HepG2 (cell line): ENCODE results near the gene IL1RAPL2. TPM values are rescaled to one million over a fixed set of nuclear protein-coding genes. Genes with fewer than 3 reads are reported as not detected.
A peak's percentile ranks its signal among the peaks of the same experiment; 100 is the strongest.

Source experiments
- ATAC-seq: fragments of 200-7000 bp; cut with Tn5 transposase; 3 replicates; pipeline ENCODE4 v1.9.1; 2020; ENCODE audit warnings: mild to moderate bottlenecking, moderate library complexity
- BruUV-seq: library from RNA; stranded (reverse); fragments of 400-500 nt; replicated peaks from 2 replicates; lab custom pipeline; 2021; lab: Mats Ljungman, UMichigan
- CTCF ChIA-PET: fragments of 300-600 bp; formaldehyde crosslinking; extraction: SDS; loops from one replicate; lab custom pipeline; 2021; ENCODE audit warnings: low total read pairs, inconsistent platforms, low intra/inter-chr PET ratio; lab: Yijun Ruan, JAX
- POLR2A ChIA-PET: fragments of 350-600 bp; sonication (Branson Sonifier 250); formaldehyde crosslinking; loops from one replicate; lab custom pipeline; 2020; ENCODE audit warnings: antibody characterized with exemption, inconsistent platforms; lab: Yijun Ruan, JAX
- DNase-seq: peaks from one replicate; pipeline ENCODE4 v3.0.0-alpha.2; 2015; ENCODE audit warnings: low spot score
- FAIRE-seq: peaks from 3 replicates; lab custom pipeline; 2011; peaks lifted over from hg19 to GRCh38; lab: Jason Lieb, UNC
- H2AFZ ChIP-seq: one replicate; pipeline ENCODE4 v1.6.1; 2011; ENCODE audit warnings: low read length, inconsistent platforms
- H3K27ac ChIP-seq: fragments of 300-600 bp; 3 replicates; pipeline ENCODE4 v1.8.0; 2011; ENCODE audit warnings: mixed run types, mild to moderate bottlenecking, mixed read lengths, low read length, inconsistent platforms; ENCODE audit not compliant: insufficient read depth; ENCODE audit errors: extremely low read length
- H3K27me3 ChIP-seq, 2 experiments: fragments of 200-600 bp in 1 of 2; 2 replicates in 1 of 2; 3 replicates in 1 of 2; pipeline versions ENCODE4 v1.6.0 to v1.8.0; 2011; ENCODE audit warnings: low read length in 2 of 2, mild to moderate bottlenecking in 2 of 2, moderate library complexity in 2 of 2, inconsistent platforms in 1 of 2; ENCODE audit not compliant: insufficient read depth in 2 of 2, control insufficient read depth in 1 of 2
- H3K36me3 ChIP-seq, 2 experiments: fragments of 200-600 bp in 1 of 2; replicated peaks in 1 of 2; 2 replicates in 1 of 2; 3 replicates in 1 of 2; pipeline versions ENCODE4 v1.5.1 to v1.8.0; 2011; ENCODE audit warnings: low read length in 2 of 2, inconsistent platforms in 1 of 2; ENCODE audit not compliant: insufficient read depth in 2 of 2, control insufficient read depth in 1 of 2
- H3K4me1 ChIP-seq: 2 replicates; pipeline ENCODE4 v1.5.1; 2012; ENCODE audit warnings: low read length, inconsistent platforms; ENCODE audit not compliant: insufficient read depth
- H3K4me2 ChIP-seq: 2 replicates; pipeline ENCODE4 v1.6.0; 2011; ENCODE audit warnings: low read depth, low read length, inconsistent platforms
- H3K4me3 ChIP-seq, 3 experiments: fragments of 200-600 bp in 1 of 3; sonication (generic), shearing (Covaris generic) in 1 of 3; replicated peaks in 1 of 3; 2 replicates each; pipeline ENCODE4 v1.5.1; 2011 to 2016; ENCODE audit warnings: low read length in 3 of 3, inconsistent platforms in 2 of 3, low read depth in 2 of 3, mild to moderate bottlenecking in 2 of 3, control low read depth in 1 of 3, mixed read lengths in 1 of 3; ENCODE audit not compliant: insufficient read depth in 1 of 3
- H3K79me2 ChIP-seq: one replicate; pipeline ENCODE4 v1.6.1; 2011; ENCODE audit warnings: low read length, inconsistent platforms; ENCODE audit not compliant: insufficient read depth
- H3K9ac ChIP-seq: 2 replicates; pipeline ENCODE4 v1.6.0; 2011; ENCODE audit warnings: mild to moderate bottlenecking, low read depth, low read length, inconsistent platforms; ENCODE audit not compliant: insufficient read depth
- H3K9me3 ChIP-seq: 2 replicates; pipeline ENCODE4 v1.5.1; 2012; ENCODE audit warnings: mild to moderate bottlenecking, low read length
- H4K20me1 ChIP-seq: 2 replicates; pipeline ENCODE4 v1.6.0; 2011; ENCODE audit warnings: inconsistent platforms, mild to moderate bottlenecking, low read length, moderate library complexity; ENCODE audit not compliant: insufficient read depth
- BORCS8-MEF2B ChIP-seq: sonication (generic); formaldehyde crosslinking; IDR thresholded peaks from 2 replicates; pipeline ENCODE4 v1.8.0; 2022; ENCODE audit warnings: mild to moderate bottlenecking, missing genetic modification reagents
- CEBPB ChIP-seq: IDR thresholded peaks from 2 replicates; pipeline ENCODE4 v1.6.1; 2011; ENCODE audit warnings: low read depth, low read length, improper control_type of control experiment, borderline replicate concordance
- HDAC1 ChIP-seq: sonication (generic); formaldehyde crosslinking; IDR thresholded peaks from 2 replicates; pipeline ENCODE4 v1.5.1; 2020; ENCODE audit warnings: mild to moderate bottlenecking, missing genetic modification reagents
- MAFF ChIP-seq: IDR thresholded peaks from 2 replicates; pipeline ENCODE4 v1.6.1; 2011; ENCODE audit warnings: low read depth, low read length, improper control_type of control experiment
- MAFK ChIP-seq, 2 experiments: IDR thresholded peaks in 1 of 2; conservative IDR thresholded peaks in 1 of 2; 2 replicates each; pipeline ENCODE4 v1.6.1; 2011; ENCODE audit warnings: improper control_type of control experiment in 2 of 2, low read length in 2 of 2
- WGBS: methylation state at CpG from one replicate; pipeline ENCODE4 v1.1.6; 2017; ENCODE audit warnings: low lambda C conversion rate; 5-methylcytosine and 5-hydroxymethylcytosine counted together
- in situ Hi-C: cut with HindIII; loops from 2 replicates; pipeline ENCODE4 v1.10.0; 2017; ENCODE audit warnings: low pct_unique_long_range_greater_than_20kb; ENCODE audit not compliant: extremely low pct_ligation_motif_present
- intact Hi-C: fragments of 100-400 bp; cut with micrococcal nuclease; formaldehyde crosslinking; loops from one replicate; pipeline ENCODE4 v1.10.0; 2022; ENCODE audit not compliant: unreplicated experiment
- polyA plus RNA-seq, 8 experiments: library from polyadenylated mRNA; depleted of rRNA in 3 of 8; stranded (reverse) in 7 of 8; unstranded in 1 of 8; fragments of >200 nt; fragmentation: Illumina TruSeq in 4 of 8; extraction: Trizol in 4 of 8; gene quantifications; 2 replicates each; pipeline versions ENCODE4 v1.2.1 to v1.2.3, GENCODE V29; 2011 to 2016; ENCODE audit warnings: low read depth in 4 of 8, missing spikeins in 1 of 8, mixed read lengths in 1 of 8; ENCODE audit not compliant: insufficient read depth in 1 of 8
- total RNA-seq, 5 experiments: library from RNA; depleted of rRNA; stranded (reverse); fragments of >200 nt; fragmentation: Illumina TruSeq; extraction: Trizol; gene quantifications; 2 replicates each; pipeline ENCODE4 v1.2.3, GENCODE V29; 2016; ENCODE audit warnings: low read depth in 1 of 5
- TF ChIP-seq, protein P1 (sequence below): sonication (generic); formaldehyde crosslinking; IDR thresholded peaks from 2 replicates; pipeline ENCODE4 v1.5.1; 2020; ENCODE audit warnings: mild to moderate bottlenecking, missing genetic modification reagents, borderline replicate concordance

Gene IL1RAPL2
- total and polyA plus RNA-seq, 2 of the 13 experiments (the other 11 are each of a cell fraction or from before 2014, with no cell fraction given): not detected

GRCh38 chrX:105706041-105706440 lies 1140.0 kb downstream of the IL1RAPL2 start:
- 11% methylated on average over 1 of the region's 1 CpG for WGBS
- no peaks in the 10 kb centered on the region for H3K79me2 ChIP-seq
- no peak overlapping the region for H2AFZ ChIP-seq
- DNase-seq (no peak), FAIRE-seq (no peak), ATAC-seq (no peak)
- ChIA-PET POLR2A (no interaction called here), CTCF (no interaction called here)
- no peak overlapping the region for H3K9ac ChIP-seq
- H3K36me3 ChIP-seq: no peaks in the 10 kb centered on the region
- no TSS peak for BruUV-seq
- H3K27ac ChIP-seq: no peak overlapping the region
- H3K9me3 ChIP-seq: no peaks in the 10 kb centered on the region
- H3K4me3 ChIP-seq: no peak overlapping the region
- H3K27me3 ChIP-seq: no peaks in the 10 kb centered on the region
- in situ Hi-C loops (no loop called here), intact Hi-C loops (no loop called here)
- 0 out of 2 replicates have a peak, but pooled peaks have one; percentile 20 for TF ChIP-seq CEBPB
- no peak for TF ChIP-seq BORCS8-MEF2B (CRISPR knock-in tag)
- H4K20me1 ChIP-seq: no peaks in the 10 kb centered on the region
- no peak overlapping the region for H3K4me2 ChIP-seq
- no peaks in the 10 kb centered on the region for H3K4me1 ChIP-seq

GRCh38 chrX:105711805-105712204 lies 1145.8 kb downstream of the IL1RAPL2 start:
- ChIA-PET CTCF (no interaction called here), POLR2A (no interaction called here)
- Histone ChIP-seq H3K27ac (no peak overlapping the region), H4K20me1 (no peaks in the 10 kb centered on the region), H3K9ac (no peak overlapping the region), H3K36me3 (no peaks in the 10 kb centered on the region), H2AFZ (no peak overlapping the region), H3K4me2 (no peak overlapping the region), H3K27me3 (no peaks in the 10 kb centered on the region), H3K4me3 (no peak overlapping the region), H3K9me3 (no peaks in the 10 kb centered on the region), H3K4me1 (no peaks in the 10 kb centered on the region), H3K79me2 (no peaks in the 10 kb centered on the region)
- DNase-seq (no peak), FAIRE-seq (no peak), ATAC-seq (no peak)
- TF ChIP-seq MAFK (conservative IDR thresholded peaks at IDR 0.05 in 1 of 2, IDR thresholded peaks at IDR 0.05 in 1 of 2; ENCODE audit: low read length in 2 of 2): peak in 1 of 2 experiments; percentile 78; a peak in 3 of 4 replicates
- TF ChIP-seq MAFF: peak; percentile 66
- TF ChIP-seq, protein P1, sequence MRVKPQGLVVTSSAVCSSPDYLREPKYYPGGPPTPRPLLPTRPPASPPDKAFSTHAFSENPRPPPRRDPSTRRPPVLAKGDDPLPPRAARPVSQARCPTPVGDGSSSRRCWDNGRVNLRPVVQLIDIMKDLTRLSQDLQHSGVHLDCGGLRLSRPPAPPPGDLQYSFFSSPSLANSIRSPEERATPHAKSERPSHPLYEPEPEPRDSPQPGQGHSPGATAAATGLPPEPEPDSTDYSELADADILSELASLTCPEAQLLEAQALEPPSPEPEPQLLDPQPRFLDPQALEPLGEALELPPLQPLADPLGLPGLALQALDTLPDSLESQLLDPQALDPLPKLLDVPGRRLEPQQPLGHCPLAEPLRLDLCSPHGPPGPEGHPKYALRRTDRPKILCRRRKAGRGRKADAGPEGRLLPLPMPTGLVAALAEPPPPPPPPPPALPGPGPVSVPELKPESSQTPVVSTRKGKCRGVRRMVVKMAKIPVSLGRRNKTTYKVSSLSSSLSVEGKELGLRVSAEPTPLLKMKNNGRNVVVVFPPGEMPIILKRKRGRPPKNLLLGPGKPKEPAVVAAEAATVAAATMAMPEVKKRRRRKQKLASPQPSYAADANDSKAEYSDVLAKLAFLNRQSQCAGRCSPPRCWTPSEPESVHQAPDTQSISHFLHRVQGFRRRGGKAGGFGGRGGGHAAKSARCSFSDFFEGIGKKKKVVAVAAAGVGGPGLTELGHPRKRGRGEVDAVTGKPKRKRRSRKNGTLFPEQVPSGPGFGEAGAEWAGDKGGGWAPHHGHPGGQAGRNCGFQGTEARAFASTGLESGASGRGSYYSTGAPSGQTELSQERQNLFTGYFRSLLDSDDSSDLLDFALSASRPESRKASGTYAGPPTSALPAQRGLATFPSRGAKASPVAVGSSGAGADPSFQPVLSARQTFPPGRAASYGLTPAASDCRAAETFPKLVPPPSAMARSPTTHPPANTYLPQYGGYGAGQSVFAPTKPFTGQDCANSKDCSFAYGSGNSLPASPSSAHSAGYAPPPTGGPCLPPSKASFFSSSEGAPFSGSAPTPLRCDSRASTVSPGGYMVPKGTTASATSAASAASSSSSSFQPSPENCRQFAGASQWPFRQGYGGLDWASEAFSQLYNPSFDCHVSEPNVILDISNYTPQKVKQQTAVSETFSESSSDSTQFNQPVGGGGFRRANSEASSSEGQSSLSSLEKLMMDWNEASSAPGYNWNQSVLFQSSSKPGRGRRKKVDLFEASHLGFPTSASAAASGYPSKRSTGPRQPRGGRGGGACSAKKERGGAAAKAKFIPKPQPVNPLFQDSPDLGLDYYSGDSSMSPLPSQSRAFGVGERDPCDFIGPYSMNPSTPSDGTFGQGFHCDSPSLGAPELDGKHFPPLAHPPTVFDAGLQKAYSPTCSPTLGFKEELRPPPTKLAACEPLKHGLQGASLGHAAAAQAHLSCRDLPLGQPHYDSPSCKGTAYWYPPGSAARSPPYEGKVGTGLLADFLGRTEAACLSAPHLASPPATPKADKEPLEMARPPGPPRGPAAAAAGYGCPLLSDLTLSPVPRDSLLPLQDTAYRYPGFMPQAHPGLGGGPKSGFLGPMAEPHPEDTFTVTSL (CRISPR knock-in tag): no peak
- TF ChIP-seq HDAC1 (CRISPR knock-in tag): no peak
- no TSS peak for BruUV-seq
- in situ Hi-C loops: no loop called here
- intact Hi-C loops: no loop called here
